ENCODE data around the gene DHX30.

The DHX30 gene

DNA sequence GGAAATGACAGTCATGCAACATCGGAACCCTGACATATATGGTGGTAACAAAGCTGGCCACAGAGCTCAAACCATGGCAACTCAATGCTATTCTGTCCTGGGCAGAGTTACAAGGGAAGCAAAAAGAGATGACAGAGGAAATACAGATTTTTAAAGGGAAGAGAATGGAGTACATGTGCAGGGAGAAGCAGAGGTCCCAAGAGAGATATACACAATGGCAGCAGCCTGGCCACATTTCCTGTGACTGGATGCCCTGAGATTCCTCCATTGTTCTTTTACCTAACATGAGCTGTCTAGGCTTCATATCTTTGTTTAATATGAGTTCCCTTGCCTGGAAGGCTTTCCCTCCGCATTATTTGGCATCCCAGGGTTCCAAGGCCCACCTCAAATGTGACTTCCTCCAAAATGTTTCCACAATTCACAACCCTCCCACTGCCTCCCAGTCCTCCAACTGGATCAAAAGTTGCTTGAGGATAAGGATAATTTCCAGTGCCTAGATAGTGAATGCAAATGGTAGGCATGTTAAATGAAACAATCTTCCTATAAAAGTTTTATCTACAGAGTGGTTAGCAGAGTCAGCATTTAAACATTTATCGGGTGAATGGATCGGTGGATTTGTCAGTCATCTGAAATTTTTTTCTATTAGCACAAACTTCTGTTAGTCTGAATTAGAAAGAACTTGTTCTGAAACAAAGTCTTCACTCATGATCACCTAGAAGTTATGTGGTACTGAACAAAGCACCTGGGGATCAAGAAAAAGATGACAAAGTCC is 86.2 kb downstream of the DHX30 start:
- no peak for DNase-seq

GRCh38 chr3:47890126-47890827 is 87.3 kb downstream of the DHX30 start:
- no peak for DNase-seq

DNA sequence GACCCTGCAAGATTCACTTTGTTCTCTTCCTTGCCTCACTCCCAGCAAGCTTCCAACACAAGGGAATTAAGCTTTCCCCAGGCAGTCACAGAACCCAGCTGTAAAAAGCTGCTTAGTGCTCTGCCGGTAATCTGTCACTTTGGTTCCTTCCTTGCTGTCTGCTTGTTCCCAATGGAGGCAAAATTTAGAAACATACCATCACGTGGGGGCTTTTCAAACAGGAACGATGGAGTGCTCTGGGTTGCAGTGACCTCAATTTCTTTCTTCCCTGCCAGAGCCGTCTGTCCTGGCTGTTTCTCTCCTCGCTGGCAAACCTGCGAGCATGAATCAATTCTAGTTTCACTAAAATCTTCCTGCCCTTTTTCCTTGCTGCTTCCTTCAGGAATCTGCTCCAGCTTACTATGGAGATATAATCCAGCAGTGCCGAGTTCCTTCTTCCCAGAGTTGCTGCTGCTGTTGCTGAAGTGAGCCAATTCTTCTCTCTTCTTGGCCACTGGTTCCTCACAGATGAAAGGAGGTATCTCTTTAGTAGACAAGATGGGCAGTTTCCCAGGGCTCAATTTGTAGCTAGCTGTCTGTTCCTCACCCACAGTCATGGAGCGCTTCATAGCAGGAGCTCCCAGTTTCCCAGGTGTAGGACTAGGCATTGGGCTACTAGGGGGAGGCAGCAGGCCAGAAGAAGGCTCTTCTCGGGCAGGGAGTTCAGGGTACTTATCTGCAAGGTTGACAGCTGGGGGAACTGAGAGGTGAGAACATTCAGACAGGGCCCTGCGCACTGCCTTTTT is 88.1 kb downstream of the DHX30 start:
- no peak for DNase-seq

DNA sequence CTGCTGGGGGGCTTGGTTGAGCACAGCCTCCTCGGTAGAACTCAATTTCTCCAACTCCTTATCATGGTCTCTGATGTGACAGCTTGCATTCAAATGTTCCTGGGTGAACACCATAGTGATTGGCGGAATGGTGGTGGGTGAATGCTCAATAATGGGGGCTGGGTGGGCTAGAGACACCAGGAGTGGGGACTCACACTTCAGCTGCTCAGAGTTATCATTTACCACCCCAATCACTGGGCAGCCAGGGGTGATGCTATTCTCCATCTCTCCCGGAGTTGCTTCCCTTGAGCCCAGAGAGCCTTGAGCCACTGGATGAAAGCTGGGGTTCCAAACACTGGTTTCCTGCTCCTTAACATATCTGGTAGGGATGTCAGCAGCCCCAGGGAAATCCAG is 88.7 kb downstream of the DHX30 start:
- DNase-seq: no peak

GRCh38 chr3:47892286-47893040 is 89.5 kb downstream of the DHX30 start:
- no peak for DNase-seq

GRCh38 chr3:47895241-47895640 is 92.3 kb downstream of the DHX30 start:
- no peak for DNase-seq

- no peak for DNase-seq
Observed at GRCh38 chr3:47896736-47897135, 93.8 kb downstream of the DHX30 start.

- no peak for DNase-seq
Observed at GRCh38 chr3:47897954-47898353, 95.0 kb downstream of the DHX30 start.

DNA sequence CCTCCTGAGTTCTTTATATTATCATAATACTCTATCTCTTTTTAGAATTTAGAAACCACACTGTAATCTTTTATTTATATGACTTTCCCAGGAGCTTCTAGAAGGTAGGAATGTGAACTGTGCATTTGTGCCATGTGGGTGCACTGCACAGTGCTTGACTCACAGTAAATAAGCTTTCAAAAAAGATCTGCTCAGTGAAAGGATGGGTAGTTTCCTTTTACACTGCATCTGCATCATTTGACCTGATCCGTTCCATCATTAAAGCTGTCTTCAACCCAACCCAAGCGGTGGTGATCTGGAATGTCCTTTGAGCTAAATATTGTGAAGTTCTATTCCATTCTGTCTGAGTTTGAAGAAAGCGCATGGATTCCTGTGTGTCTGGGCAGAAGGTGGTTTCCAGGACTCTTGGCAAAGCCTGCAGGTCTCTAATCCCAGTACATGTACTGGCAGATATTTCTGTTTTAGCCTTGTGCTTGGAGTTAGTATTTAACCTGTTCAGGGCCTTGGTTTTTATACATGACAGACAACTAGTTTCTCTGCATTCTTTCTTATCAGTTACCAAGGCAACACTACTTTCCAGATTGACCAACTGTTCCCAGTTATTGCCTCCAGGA is 96.7 kb downstream of the DHX30 start:
- DNase-seq: no peak
